Colon (tissue), 2 donors: ENCODE results near the gene SPTBN4.
"Not testable (repeated sequence)": the region's sequence is repeated elsewhere in the genome, so short reads cannot be mapped to it uniquely, and the experiment has no call there.

Source experiments
- FAIRE-seq: peaks from 2 replicates; lab custom pipeline; 2012; peaks lifted over from hg19 to GRCh38; lab: Jason Lieb, UNC
- donor health status: control.
- donor health status: control.

Gene SPTBN4

DNA sequence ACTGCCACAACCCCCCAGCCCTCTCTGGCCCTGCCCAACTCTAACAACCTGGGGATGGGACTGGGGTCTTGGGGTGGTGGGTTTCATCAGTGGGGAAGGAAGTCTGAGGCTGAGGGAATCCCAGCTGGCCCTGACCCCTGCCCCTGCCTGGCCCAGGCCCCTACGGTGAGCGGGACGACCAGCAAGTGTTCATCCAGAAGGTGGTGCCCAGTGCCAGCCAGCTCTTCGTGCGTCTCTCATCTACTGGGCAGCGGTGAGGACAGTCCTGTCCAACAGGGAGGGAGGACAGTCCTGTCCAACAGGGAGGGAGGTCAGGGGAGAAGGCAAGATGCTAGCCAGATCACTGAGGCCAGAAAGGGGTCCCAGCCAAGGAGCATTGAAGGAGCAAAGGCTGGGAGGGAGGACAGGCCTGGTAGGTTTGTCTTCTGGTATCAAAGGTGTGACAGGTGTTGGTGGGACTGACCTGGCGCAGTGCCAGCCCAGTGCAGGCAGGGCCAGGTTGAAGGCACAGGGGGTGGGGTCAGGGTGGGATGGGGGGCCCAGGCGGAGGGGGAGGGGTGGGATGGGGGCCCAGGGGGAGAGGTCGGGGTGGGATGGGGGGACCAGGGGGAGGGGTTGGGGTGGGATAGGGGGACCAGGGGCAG is 122.2 kb downstream of the SPTBN4 start:
- FAIRE-seq = no peak

DNA sequence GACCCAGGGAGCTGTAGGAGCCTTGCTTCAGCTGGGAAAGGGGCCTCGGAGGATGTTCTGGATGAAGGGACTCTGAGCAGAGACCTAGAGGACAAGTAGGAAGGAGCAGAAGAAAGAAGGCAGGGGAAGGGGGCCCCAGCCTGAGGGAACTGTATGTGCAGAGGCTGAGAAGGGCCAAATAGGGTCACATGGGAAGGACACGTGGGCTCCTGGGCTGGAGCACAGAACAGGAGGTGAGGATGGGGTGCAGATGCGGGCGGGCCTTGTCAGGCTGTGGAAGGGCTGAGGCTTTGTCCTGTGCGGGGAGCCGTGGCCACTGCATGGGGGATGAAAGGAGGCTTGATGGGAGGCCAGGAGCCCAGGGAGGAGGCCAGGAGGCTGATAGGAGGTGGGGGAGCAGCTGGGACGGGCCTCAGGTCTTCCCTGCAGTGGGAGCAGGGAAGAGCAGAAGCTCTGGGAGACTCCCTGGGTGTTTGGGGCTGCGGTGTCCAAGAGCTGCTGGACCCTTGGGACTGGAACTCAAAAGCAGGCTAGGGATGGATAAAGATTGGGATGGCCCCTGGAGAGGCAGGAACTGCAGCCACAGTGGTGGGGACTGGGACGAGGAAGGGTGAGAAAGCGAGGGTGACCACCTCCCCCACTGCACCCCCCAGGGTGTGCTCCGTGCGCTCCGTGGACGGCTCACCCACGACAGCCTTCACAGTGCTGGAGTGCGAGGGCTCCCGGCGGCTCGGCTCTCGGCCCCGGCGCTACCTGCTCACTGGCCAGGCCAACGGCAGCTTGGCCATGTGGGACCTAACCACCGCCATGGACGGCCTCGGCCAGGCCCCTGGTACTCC is 123.0 kb downstream of the SPTBN4 start:
- FAIRE-seq = no peak

DNA sequence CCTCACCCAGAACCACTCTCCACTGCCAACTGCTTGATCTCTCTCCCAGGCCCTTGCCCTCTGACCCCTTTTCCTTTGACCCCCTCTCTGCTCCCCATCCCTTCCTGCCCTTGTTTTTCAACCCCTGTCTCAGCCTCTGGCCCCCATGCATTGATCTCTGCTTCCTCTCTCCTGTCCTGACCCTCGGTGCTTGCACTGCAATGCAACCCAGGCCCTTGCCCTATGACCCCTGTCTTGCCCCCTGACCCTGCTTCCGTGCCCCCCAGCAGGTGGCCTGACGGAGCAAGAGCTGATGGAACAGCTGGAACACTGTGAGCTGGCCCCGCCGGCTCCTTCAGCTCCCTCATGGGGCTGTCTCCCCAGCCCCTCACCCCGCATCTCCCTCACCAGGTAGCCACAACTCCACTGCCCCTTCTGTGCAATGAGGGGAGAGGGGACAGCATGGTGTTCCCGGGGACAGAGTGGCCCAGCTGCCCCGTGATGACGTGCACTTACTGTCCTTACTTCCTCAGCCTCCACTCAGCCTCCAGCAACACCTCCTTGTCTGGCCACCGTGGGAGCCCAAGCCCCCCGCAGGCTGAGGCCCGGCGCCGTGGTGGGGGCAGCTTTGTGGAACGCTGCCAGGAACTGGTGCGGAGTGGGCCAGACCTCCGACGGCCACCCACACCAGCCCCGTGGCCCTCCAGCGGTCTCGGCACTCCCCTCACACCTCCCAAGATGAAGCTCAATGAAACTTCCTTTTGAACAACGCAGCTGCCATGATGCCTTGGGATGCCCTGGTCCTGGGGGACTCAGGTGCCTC is 123.9 kb downstream of the SPTBN4 start:
- FAIRE-seq = no peak

DNA sequence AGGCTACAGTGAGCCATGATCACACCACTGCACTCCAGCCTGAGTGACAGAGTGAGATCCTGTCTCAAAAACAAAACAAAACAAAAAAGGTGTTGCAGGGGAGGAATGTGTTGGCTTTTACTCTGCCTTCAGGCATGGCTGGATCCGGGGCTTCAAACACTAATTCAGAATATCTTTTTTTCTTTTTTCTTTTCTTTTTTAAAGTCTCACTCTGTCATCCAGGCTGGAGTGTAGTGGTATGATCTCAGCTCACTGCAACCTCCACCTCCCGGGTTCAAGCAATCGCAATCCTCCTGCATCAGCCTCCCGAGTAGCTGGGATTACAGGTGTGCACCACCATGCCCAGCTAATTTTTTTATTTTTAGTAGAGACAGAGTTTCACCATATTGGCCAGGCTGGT is 124.9 kb downstream of the SPTBN4 start:
- not testable (repeated sequence) for FAIRE-seq

GRCh38 chr19:40592170-40592569 is 125.4 kb downstream of the SPTBN4 start:
- no peak for FAIRE-seq

- FAIRE-seq = no peak
Measured at GRCh38 chr19:40594255-40594654, 127.5 kb downstream of the SPTBN4 start.

DNA sequence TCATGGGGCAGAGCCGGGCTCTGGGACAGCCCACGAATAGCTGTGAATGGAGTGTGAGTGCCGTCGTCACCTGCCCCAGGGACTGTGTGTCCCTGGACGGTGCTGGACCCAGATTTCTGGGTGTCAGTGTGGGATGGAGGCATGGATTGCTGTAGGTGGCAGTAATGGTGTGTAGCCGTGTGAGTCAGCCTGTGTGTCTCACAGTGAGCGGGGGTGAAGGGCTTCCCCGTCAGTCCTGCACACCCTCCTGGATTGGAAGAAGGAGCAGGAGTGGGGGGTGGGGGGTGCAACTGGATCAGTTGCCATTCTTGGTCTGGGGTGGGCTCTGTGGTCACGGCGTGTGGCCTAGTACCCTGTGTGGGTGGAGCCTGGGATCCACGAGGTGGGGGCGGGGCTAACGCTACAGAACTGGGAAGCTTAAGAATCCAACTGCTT is 127.9 kb downstream of the SPTBN4 start:
- FAIRE-seq = no peak

GRCh38 chr19:40596608-40597328 is 130.0 kb downstream of the SPTBN4 start:
- FAIRE-seq = no peak

GRCh38 chr19:40597329-40597838 is 130.6 kb downstream of the SPTBN4 start:
- FAIRE-seq = no peak

DNA sequence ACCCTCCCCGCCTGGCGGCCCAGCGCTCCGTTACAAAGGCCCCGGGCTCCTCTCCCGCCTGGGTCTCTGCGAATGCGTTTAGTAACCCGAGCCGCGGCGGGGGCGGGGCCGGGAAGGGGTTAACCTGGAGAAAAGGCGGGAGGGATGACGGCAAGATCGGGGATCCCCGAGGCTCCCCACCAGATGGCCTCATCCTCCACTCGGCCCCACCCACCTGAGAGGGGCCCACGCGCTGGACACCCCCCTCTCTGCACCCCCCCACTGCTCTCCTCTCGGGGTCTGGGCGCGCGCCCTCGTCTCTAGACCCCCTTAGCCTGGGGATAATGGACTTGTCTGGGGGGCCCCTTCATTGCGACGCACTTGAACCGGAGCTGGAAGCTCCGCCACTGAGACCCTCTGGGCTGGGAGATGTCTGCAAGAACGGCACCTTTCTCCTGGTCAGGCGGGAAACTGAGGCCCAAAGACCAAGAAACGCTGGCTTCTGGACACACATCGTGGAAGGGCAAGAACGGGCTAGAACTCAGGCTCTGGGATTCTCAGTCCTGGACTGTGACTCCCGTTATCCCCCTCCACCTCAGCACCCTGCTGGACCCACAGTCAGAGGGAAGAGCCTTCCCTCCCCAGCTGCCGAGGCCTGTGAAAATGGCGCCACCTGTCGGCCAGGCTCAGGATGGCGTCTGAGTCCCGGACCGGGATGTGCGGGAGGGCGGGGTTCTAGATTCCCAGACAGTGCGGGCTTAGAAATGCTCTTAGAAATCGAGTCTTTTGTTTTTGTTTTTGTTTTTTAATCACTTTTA is 131.5 kb downstream of the SPTBN4 start:
- FAIRE-seq = no peak

DNA sequence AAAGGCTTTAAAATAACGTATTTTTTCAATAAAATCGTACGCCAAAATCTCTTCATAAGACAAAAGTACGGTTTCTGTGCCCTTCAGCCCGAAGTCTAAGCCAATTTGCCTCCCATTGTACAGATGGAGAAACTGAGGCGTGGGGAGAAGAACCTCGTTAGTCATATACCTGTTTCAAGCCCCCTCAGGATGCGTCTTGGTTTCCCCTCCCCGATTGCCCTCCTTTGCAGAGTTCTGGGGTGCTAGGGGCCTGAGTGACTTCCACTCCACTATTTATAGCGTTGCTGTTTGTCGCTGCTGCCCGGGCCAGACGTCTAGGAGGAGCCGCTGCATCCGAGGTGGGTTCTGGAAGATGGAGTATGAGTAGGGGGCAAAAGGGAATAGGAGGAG is 132.1 kb downstream of the SPTBN4 start:
- no peak for FAIRE-seq

GRCh38 chr19:40599331-40599901 is 132.6 kb downstream of the SPTBN4 start:
- no peak for FAIRE-seq

DNA sequence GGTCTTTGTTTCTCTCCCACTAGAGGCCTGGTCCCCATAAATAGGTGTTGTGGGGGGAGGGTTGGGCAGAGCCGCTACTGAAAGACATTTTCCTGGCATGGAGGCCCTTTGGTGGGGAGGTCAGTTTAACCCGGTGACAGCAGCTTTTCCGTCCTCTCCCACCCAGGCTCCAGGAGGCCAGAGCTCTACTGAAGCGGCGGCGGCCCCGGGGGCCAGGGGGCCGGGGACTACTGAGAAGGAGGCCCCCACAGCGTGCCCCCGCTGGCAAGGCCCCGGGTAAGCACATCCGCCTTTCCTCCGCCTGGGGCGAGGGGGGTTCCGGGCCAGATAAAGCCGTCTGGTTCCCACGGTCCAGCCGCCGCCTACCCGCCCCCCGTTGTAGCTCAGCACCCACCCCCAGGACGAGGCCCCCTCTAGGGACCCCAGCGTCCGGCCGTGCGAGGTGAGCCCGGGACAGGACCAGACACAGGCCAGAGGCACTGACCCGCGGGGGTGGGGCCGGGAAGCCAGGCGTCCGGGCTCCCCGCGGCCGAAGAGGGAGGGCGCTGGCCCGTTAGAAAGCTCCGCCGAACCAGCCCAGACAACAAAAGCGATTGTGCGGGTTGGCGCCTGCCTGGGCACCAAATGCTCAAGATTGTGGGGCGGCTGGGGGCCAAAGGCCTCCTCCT is 133.2 kb downstream of the SPTBN4 start:
- FAIRE-seq = no peak

DNA sequence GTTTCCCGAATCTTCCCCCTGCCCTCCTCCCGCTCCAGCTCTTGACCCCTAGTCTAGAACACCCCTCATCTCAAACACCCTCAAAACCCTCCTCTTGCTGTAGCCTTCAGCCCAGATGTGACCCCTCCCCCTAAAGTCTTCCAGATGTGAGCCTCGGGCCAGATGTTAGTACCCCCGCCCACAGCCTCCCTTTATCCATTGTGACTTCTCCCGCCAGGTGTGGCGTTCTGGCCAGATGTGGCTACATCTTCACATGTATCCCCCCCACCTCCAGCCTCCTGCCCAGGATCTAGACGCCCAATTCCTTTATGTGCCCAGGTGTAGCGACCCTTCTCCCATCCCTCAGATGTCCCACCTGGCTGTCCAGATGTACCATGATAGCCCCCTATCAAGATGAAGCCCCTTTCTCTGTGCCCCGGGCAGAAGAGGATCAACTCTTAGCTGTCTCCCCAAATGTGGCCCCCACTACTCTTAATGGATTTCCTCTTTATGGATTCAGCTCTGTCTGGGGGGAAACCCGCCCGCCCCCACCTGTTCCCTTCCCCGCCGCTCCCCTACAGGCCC is 133.9 kb downstream of the SPTBN4 start:
- FAIRE-seq = no peak

- FAIRE-seq = no peak
Measured at GRCh38 chr19:40601134-40601974, 134.6 kb downstream of the SPTBN4 start, which contains the start of gene LTBP4. TSS of gene LTBP4 (plus strand) at chr19:40601369. CDS start at chr19:40601388, 19 bp downstream.

- no peak for FAIRE-seq
Measured at GRCh38 chr19:40603071-40603388, 136.2 kb downstream of the SPTBN4 start.

GRCh38 chr19:40603389-40604170 is 136.8 kb downstream of the SPTBN4 start:
- peak; percentile 60 for FAIRE-seq

DNA sequence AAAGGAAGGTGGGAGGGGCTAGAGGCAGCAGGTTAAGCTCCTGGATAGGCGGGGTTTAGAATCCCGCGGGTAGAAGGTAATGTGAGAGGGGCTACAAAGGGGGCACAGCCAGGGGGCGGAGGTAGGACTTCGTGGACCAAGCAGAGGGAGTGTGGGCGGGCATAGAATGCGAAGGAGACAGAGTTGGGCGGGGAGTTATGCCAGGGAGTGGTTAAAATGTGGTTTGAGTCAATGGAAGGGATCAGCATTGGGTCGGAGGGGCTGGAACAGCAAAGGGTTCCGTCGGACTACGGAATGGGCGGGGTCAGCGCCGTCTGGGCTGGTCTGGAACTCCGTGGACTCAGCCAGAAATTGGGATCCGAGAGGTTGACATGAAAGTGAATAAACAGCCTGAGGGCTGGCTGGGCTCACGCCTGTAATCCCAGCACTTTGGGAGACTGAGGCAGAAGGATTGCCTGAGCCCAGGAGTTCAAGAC is 137.4 kb downstream of the SPTBN4 start:
- no peak for FAIRE-seq
